Testis (tissue), 3 donors: ENCODE results near the gene KRT84. TPM values are rescaled to one million over a fixed set of nuclear protein-coding genes. Genes with fewer than 3 reads are reported as not detected.

Source experiments
- DNase-seq: peaks from one replicate; pipeline ENCODE4 v3.0.0-alpha.2; 2019
- H3K27ac ChIP-seq, 2 donors: fragments of 200-600 bp; sonication (generic); one replicate each; pipeline ENCODE4 v1.5.1; 2019
- H3K27me3 ChIP-seq: fragments of 200-600 bp; sonication (generic); one replicate; pipeline ENCODE4 v1.5.1; 2019
- H3K36me3 ChIP-seq: fragments of 200-600 bp; sonication (generic); one replicate; pipeline ENCODE4 v1.5.1; 2017; ENCODE audit warnings: low read depth; ENCODE audit errors: missing control alignments
- H3K4me1 ChIP-seq: fragments of 200-600 bp; sonication (generic); one replicate; pipeline ENCODE4 v1.5.1; 2019
- H3K4me3 ChIP-seq, 2 donors: fragments of 200-600 bp; sonication (generic); one replicate each; pipeline ENCODE4 v1.5.1; 2017 to 2019
- H3K9me3 ChIP-seq: fragments of 200-600 bp; sonication (generic); one replicate; pipeline ENCODE4 v1.5.1; 2017
- POLR2A ChIP-seq: fragments of 450-650 bp; IDR thresholded peaks from one replicate; pipeline ENCODE4 v1.6.1; 2017; ENCODE audit warnings: antibody characterized with exemption, mild to moderate bottlenecking, moderate library complexity
- WGBS, 2 donors: methylation state at CpG; one replicate each; pipeline ENCODE4 v1.1.5; 2018; 5-methylcytosine and 5-hydroxymethylcytosine counted together
- intact Hi-C: fragments of 100-400 bp; cut with DNase I; formaldehyde crosslinking; loops from one replicate; pipeline ENCODE4 v1.15.1; 2023; ENCODE audit warnings: low total_unique reads
- polyA plus RNA-seq: library from polyadenylated mRNA; stranded (reverse); fragments of 350-450 nt; fragmentation: Illumina TruSeq; extraction: RNeasy Lipid Tissue Mini Kit (QIAGEN cat#74804); gene quantifications from one replicate; pipeline ENCODE4 v1.2.3, GENCODE V29; 2014; ENCODE audit warnings: low read depth, low replicate concordance; ENCODE audit not compliant: insufficient read depth
- total RNA-seq, 2 donors: library from RNA; depleted of rRNA; stranded (reverse); fragments of >200 nt; gene quantifications; one replicate each; pipeline ENCODE4 v1.2.3, GENCODE V29; 2016
- TF ChIP-seq, protein P1 (sequence below), 3 experiments: fragments of 450-650 bp in 2 of 3; fragments of 200-600 bp in 1 of 3; sonication (generic) in 1 of 3; IDR thresholded peaks; one replicate each; pipeline ENCODE4 v1.5.1; 2016 to 2019; ENCODE audit warnings: antibody characterized with exemption in 3 of 3, mild to moderate bottlenecking in 2 of 3, moderate library complexity in 1 of 3

KRT84 gene
- total and polyA plus RNA-seq, 3 donors from 2014 or later = 0.43 TPM; not detected in 2

DNA sequence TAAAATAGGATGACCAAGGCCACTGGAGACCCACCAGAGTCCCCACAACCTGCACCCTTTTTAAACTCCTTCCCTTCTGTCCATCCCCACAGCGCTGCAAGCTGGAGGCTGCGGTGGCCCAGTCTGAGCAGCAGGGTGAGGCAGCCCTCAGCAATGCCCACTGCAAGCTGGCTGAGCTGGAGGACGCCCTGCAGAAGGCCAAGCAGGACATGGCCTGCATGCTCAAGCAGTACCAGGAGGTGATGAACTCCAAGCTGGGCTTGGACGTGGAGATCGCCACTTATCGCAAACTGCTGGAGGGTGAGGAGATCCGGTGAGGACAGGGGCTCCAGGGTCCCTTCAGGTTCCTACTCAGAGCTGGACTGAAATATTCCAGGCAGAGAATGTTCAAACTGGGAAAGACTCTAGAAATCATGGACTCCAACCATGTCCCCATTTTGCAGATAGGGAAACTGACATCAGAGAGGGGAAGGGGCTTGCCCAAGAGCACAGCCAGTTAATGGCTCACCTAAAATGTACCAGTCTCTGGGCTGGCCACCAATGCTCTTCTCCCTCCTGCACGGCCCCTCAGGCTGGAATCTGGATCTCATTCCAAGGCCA, 35.3 kb downstream of the KRT84 start:
- Histone ChIP-seq H3K9me3 (no peaks in the 10 kb centered on the region), H3K4me3 (no peak overlapping the region), H3K4me1 (no peaks in the 10 kb centered on the region), H3K36me3 (no peaks in the 10 kb centered on the region), H3K27ac (no peak overlapping the region), H3K27me3 (no peaks in the 10 kb centered on the region)
- intact Hi-C loops = no loop called here
- no peak for DNase-seq
- TF ChIP-seq, protein P1, sequence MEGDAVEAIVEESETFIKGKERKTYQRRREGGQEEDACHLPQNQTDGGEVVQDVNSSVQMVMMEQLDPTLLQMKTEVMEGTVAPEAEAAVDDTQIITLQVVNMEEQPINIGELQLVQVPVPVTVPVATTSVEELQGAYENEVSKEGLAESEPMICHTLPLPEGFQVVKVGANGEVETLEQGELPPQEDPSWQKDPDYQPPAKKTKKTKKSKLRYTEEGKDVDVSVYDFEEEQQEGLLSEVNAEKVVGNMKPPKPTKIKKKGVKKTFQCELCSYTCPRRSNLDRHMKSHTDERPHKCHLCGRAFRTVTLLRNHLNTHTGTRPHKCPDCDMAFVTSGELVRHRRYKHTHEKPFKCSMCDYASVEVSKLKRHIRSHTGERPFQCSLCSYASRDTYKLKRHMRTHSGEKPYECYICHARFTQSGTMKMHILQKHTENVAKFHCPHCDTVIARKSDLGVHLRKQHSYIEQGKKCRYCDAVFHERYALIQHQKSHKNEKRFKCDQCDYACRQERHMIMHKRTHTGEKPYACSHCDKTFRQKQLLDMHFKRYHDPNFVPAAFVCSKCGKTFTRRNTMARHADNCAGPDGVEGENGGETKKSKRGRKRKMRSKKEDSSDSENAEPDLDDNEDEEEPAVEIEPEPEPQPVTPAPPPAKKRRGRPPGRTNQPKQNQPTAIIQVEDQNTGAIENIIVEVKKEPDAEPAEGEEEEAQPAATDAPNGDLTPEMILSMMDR (IDR thresholded peaks at IDR 0.05) = no peak
- TF ChIP-seq POLR2A = no peak
- WGBS, 2 donors = 83 to 96% methylated on average over 8 of the region's 8 CpGs

DNA sequence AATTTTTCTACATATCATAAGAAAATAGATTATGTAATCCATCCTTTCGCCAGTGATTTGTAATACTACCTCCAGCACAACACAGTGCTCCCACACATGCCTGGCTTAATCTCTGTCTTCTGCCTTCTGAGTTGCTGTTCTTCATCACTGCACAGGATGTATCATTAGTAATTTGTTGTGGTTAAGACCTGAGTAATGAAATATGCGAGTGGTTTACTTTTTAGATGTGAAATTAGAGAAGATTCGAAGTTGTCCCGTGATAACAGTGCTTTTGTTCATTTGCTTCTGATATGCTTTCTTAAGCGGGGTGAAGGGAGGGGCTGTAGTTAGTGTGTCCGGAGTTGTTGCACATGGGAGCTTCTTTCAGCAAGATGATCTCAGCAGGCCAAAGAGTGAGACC, 36.3 kb downstream of the KRT84 start:
- Histone ChIP-seq H3K27me3 (no peaks in the 10 kb centered on the region), H3K4me3 (no peak overlapping the region), H3K4me1 (no peaks in the 10 kb centered on the region), H3K27ac (no peak overlapping the region), H3K9me3 (no peaks in the 10 kb centered on the region), H3K36me3 (no peaks in the 10 kb centered on the region)
- TF ChIP-seq, protein P1 (IDR thresholded peaks at IDR 0.05) = no peak
- no peak for TF ChIP-seq POLR2A
- 41 to 54% methylated on average over 6 of the region's 6 CpGs for WGBS, 2 donors
- intact Hi-C loops = no loop called here
- no peak for DNase-seq

DNA sequence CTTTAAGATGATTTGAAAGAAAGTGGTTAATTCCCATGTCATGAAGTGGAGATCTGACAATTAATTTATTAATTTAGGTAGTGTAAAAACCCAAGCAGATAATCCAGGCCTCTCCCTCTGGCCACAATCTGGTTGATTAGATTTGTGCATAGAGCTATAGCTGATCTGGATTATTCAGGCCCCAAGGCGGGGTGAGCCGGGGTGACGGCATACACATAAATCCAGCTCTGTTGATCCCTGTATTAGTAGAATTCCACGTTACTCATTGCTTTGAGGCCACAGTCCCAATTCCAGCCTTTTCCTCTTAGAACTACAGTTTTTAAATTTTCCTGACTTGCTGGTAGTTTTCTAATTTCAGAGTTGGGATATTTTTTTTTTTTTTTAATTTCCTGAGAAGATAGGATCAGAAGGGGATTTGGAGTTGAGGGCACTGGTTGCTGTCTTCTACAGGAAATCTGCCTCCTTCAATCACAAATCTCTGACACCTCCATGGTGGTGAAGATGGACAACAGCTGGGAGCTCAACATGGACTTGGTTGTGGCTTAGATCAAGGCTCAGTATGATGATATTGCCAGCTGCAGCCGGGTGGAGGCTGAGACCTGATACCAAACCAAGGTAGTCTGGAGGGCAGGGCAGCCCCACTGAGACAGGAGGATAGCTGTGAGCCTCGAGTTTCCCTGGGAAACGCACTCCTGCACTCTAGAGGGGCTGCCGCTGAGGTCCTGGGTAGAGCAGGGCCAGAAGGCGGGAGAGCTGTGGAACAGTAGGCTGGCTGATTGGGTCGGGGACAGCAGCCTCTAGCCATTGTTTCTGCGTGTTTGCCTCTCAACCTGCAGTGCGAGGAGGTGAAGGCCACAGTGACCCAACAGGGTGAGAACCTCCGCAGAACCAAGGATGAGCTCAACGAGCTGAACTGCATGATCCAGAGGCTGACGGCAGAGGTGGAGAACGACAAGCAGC, 37.6 kb downstream of the KRT84 start:
- intact Hi-C loops = no loop called here
- no peak overlapping the region for H3K27ac ChIP-seq
- H3K4me3 ChIP-seq = no peak overlapping the region
- DNase-seq = no peak
- H3K9me3 ChIP-seq = no peaks in the 10 kb centered on the region
- H3K4me1 ChIP-seq = no peaks in the 10 kb centered on the region
- TF ChIP-seq, protein P1 (IDR thresholded peaks at IDR 0.05) = no peak
- no peak for TF ChIP-seq POLR2A
- WGBS, 2 donors = 79 to 81% methylated on average over 16 of the region's 16 CpGs
- no peaks in the 10 kb centered on the region for H3K36me3 ChIP-seq
- no peaks in the 10 kb centered on the region for H3K27me3 ChIP-seq

DNA sequence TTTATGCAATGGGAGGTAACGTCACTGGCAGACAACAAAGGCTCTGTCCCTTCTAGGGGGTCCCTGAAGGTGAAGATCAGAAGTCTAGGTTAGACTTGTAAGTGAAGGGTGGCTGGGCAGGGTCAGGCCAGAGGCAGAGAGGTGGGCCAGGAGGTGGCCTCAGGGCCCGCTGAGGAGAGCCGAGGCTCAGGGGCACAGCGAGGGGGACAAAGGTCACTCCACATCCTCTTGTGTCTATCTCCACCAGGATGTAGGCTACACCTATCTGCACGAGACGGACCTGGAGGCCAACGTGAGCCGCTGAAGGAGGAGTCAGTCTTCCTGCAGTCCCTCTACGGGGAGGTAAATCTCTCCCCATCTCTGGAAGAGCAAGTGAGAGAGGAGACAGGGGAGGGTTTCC, 38.4 kb downstream of the KRT84 start:
- no peak for TF ChIP-seq POLR2A
- TF ChIP-seq, protein P1 (IDR thresholded peaks at IDR 0.05) = no peak
- Histone ChIP-seq H3K27ac (no peak overlapping the region), H3K4me3 (no peak overlapping the region), H3K27me3 (no peaks in the 10 kb centered on the region), H3K36me3 (no peaks in the 10 kb centered on the region), H3K9me3 (no peaks in the 10 kb centered on the region), H3K4me1 (no peaks in the 10 kb centered on the region)
- intact Hi-C loops = no loop called here
- 83 to 93% methylated on average over 8 to 9 of the region's 9 CpGs for WGBS, 2 donors
- no peak for DNase-seq
